ENCODE measurements around the gene GOLPH3L.
"Not testable (repeated sequence)": the region's sequence is repeated elsewhere in the genome, so short reads cannot be mapped to it uniquely, and the experiment has no call there.

The GOLPH3L gene

GRCh38 chr1:150613061-150613920 lies 83.7 kb downstream of the GOLPH3L start:
- peak in 1 of 2 donors; percentile 74 for DNase-seq (ENCODE audit: low spot score in 2 of 2)
- ATAC-seq: peak; percentile 79
- Mint-ChIP-seq H3K36me3 (peaks cover 36% of the 10 kb centered on the region), H3K27ac (peak overlapping the region; percentile 93), H3K4me1 (peaks cover 63% of the 10 kb centered on the region), H3K9me3 (no peaks in the 10 kb centered on the region), H3K4me3 (peak overlapping the region; percentile 67)

GRCh38 chr1:150612014-150612345 lies 85.0 kb downstream of the GOLPH3L start:
- H3K27ac Mint-ChIP-seq: peak overlapping the region; percentile 93
- no peak for DNase-seq (ENCODE audit: low spot score in 2 of 2)
- H3K4me1 Mint-ChIP-seq: peaks cover 59% of the 10 kb centered on the region
- H3K36me3 Mint-ChIP-seq: peaks cover 36% of the 10 kb centered on the region
- ATAC-seq: no peak
- H3K9me3 Mint-ChIP-seq: no peaks in the 10 kb centered on the region
- peak overlapping the region; percentile 67 for H3K4me3 Mint-ChIP-seq

- peaks cover 41% of the 10 kb centered on the region for H3K36me3 Mint-ChIP-seq
- DNase-seq (ENCODE audit: low spot score in 2 of 2): no peak
- peak overlapping the region; percentile 93 for H3K27ac Mint-ChIP-seq
- H3K4me1 Mint-ChIP-seq: peaks cover 51% of the 10 kb centered on the region
- no peak for ATAC-seq
- H3K4me3 Mint-ChIP-seq: peak overlapping the region; percentile 67
- H3K9me3 Mint-ChIP-seq: no peaks in the 10 kb centered on the region
Measured at GRCh38 chr1:150610576-150610975, 86.4 kb downstream of the GOLPH3L start.

GRCh38 chr1:150609732-150610131 lies 87.2 kb downstream of the GOLPH3L start:
- H3K4me1 Mint-ChIP-seq: peaks cover 49% of the 10 kb centered on the region
- no peak for ATAC-seq

GRCh38 chr1:150606463-150607142 lies 90.4 kb downstream of the GOLPH3L start:
- H3K9me3 Mint-ChIP-seq: no peaks in the 10 kb centered on the region
- DNase-seq (ENCODE audit: low spot score in 2 of 2) (no peak), ATAC-seq (no peak)
- peak overlapping the region; percentile 80 for H3K27ac Mint-ChIP-seq
- H3K4me3 Mint-ChIP-seq: no peak overlapping the region
- peaks cover 38% of the 10 kb centered on the region for H3K4me1 Mint-ChIP-seq
- peaks cover 39% of the 10 kb centered on the region for H3K36me3 Mint-ChIP-seq

More at GRCh38 chr1:150609732-150610131, 87.2 kb downstream of the GOLPH3L start:
- Mint-ChIP-seq H3K36me3 (peaks cover 41% of the 10 kb centered on the region), H3K27ac (peak overlapping the region; percentile 93), H3K4me3 (no peak overlapping the region), H3K9me3 (no peaks in the 10 kb centered on the region)
- DNase-seq (ENCODE audit: low spot score in 2 of 2): no peak

GRCh38 chr1:150605451-150605731 lies 91.6 kb downstream of the GOLPH3L start:
- Mint-ChIP-seq H3K36me3 (peaks cover 36% of the 10 kb centered on the region), H3K4me3 (peak overlapping the region; percentile 38), H3K4me1 (peaks cover 31% of the 10 kb centered on the region), H3K27ac (peak overlapping the region; percentile 93)
- not testable (repeated sequence) for H3K9me3 Mint-ChIP-seq; DNase-seq (ENCODE audit: low spot score in 2 of 2); ATAC-seq

GRCh38 chr1:150604226-150604588 lies 92.7 kb downstream of the GOLPH3L start:
- Mint-ChIP-seq H3K27ac (peak overlapping the region; percentile 93), H3K9me3 (no peaks in the 10 kb centered on the region), H3K4me1 (peaks cover 25% of the 10 kb centered on the region), H3K4me3 (peak overlapping the region; percentile 38), H3K36me3 (peaks cover 45% of the 10 kb centered on the region)
- ATAC-seq (no peak), DNase-seq (ENCODE audit: low spot score in 2 of 2) (no peak)

- peaks cover 40% of the 10 kb centered on the region for H3K36me3 Mint-ChIP-seq
- peaks cover 25% of the 10 kb centered on the region for H3K4me1 Mint-ChIP-seq
- ATAC-seq (no peak), DNase-seq (ENCODE audit: low spot score in 2 of 2) (no peak)
- no peak overlapping the region for H3K4me3 Mint-ChIP-seq
- H3K27ac Mint-ChIP-seq: peak overlapping the region; percentile 93
- H3K9me3 Mint-ChIP-seq: no peaks in the 10 kb centered on the region
Measured at GRCh38 chr1:150603711-150604110, 93.2 kb downstream of the GOLPH3L start.

- Mint-ChIP-seq H3K4me1 (peaks cover 26% of the 10 kb centered on the region), H3K36me3 (peaks cover 40% of the 10 kb centered on the region)
- H3K4me3 Mint-ChIP-seq; H3K9me3 Mint-ChIP-seq; ATAC-seq; DNase-seq (ENCODE audit: low spot score in 2 of 2); H3K27ac Mint-ChIP-seq: not testable (repeated sequence)
Measured at GRCh38 chr1:150602372-150602771, 94.6 kb downstream of the GOLPH3L start.

- H3K27ac Mint-ChIP-seq: no peak overlapping the region
- peaks cover 39% of the 10 kb centered on the region for H3K36me3 Mint-ChIP-seq
- no peak overlapping the region for H3K4me3 Mint-ChIP-seq
- no peaks in the 10 kb centered on the region for H3K9me3 Mint-ChIP-seq
- DNase-seq (ENCODE audit: low spot score in 2 of 2) (no peak), ATAC-seq (no peak)
- H3K4me1 Mint-ChIP-seq: peaks cover 32% of the 10 kb centered on the region
Measured at GRCh38 chr1:150601540-150601939, 95.4 kb downstream of the GOLPH3L start.

- H3K4me1 Mint-ChIP-seq: peaks cover 32% of the 10 kb centered on the region
- H3K9me3 Mint-ChIP-seq, H3K27ac Mint-ChIP-seq: not testable (repeated sequence)
Measured at GRCh38 chr1:150598346-150598745, 98.6 kb downstream of the GOLPH3L start.

GRCh38 chr1:150596976-150597375 lies 100.0 kb downstream of the GOLPH3L start:
- Mint-ChIP-seq H3K36me3 (peaks cover 34% of the 10 kb centered on the region), H3K27ac (peak overlapping the region; percentile 60)

More at GRCh38 chr1:150598346-150598745, 98.6 kb downstream of the GOLPH3L start:
- peaks cover 34% of the 10 kb centered on the region for H3K36me3 Mint-ChIP-seq
- H3K4me3 Mint-ChIP-seq; DNase-seq (ENCODE audit: low spot score in 2 of 2); ATAC-seq: not testable (repeated sequence)

More at GRCh38 chr1:150596976-150597375, 100.0 kb downstream of the GOLPH3L start:
- DNase-seq (ENCODE audit: low spot score in 2 of 2) (no peak), ATAC-seq (no peak)
- peaks cover 32% of the 10 kb centered on the region for H3K4me1 Mint-ChIP-seq
- H3K9me3 Mint-ChIP-seq: no peaks in the 10 kb centered on the region
- H3K4me3 Mint-ChIP-seq: peak overlapping the region; percentile 2
